GM23338 (cell line): ENCODE measurements around the gene KIRREL3.

Experiments
- CREB1 ChIP-seq: fragments of 250-450 bp; sonication (Bioruptor Pico); IDR thresholded peaks from 2 replicates; pipeline ENCODE4 v1.5.0; 2020; ENCODE audit warnings: low read depth, mild to moderate bottlenecking, moderate library complexity
- EZH2 ChIP-seq: fragments of 200-600 bp; sonication (generic); IDR thresholded peaks from one replicate; pipeline ENCODE4 v1.8.0; 2017; ENCODE audit warnings: antibody characterized with exemption, mild to moderate bottlenecking, low read depth; ENCODE audit not compliant: unreplicated experiment
- EZH2phosphoT487 ChIP-seq: fragments of 200-600 bp; sonication (generic); IDR thresholded peaks from one replicate; pipeline ENCODE4 v1.8.1; 2018; ENCODE audit warnings: antibody characterized with exemption; ENCODE audit not compliant: unreplicated experiment
- NANOG ChIP-seq: IDR thresholded peaks from 2 replicates; pipeline ENCODE4 v1.6.1; 2016; ENCODE audit warnings: antibody characterized with exemption, borderline replicate concordance
- POLR2AphosphoS5 ChIP-seq: IDR thresholded peaks from 2 replicates; pipeline ENCODE4 v1.6.1; 2016; ENCODE audit warnings: antibody characterized with exemption, low read depth
- ZNF331 ChIP-seq: fragments of 250-450 bp; sonication (Bioruptor Pico); IDR thresholded peaks from 2 replicates; pipeline ENCODE4 v1.5.0; 2020; ENCODE audit warnings: low read depth, mild to moderate bottlenecking, moderate library complexity
- TF ChIP-seq, protein P1 (sequence below), 2 experiments: fragments of 200-600 bp in 1 of 2; sonication (generic) in 1 of 2; conservative IDR thresholded peaks; 2 replicates each; pipeline versions ENCODE4 v1.5.1 to v1.6.1; 2016 to 2017; ENCODE audit warnings: antibody characterized with exemption in 2 of 2, low read depth in 2 of 2, mild to moderate bottlenecking in 2 of 2, moderate library complexity in 1 of 2
- TF ChIP-seq, protein P2 (sequence below): IDR thresholded peaks from one replicate; pipeline ENCODE4 v1.6.1; 2018; ENCODE audit warnings: antibody characterized with exemption; ENCODE audit not compliant: unreplicated experiment
- TF ChIP-seq, protein P3 (sequence below): IDR thresholded peaks from 2 replicates; pipeline ENCODE4 v1.6.1; 2016; ENCODE audit warnings: antibody characterized with exemption

DNA sequence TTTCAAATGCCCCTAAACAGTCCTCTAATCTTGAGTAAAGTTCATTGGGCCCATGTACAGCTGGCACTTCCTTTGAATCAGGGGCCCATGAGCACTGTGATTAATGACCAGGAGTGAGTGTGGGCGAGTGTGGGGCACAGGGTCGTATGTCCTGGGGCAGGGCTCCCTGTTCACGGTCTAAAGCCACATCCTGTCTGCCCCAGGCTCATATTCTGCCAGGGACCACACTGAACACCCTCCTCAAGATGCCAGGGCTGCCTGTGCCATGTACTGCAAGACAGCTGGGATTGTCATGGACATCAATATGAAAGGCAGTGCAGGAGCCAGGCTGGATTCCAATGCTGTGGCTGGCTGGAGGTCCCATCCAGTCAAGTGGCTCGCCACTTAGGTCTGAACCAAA, 130.5 kb downstream of the KIRREL3 start:
- no peak for TF ChIP-seq POLR2AphosphoS5
- TF ChIP-seq, protein P1, sequence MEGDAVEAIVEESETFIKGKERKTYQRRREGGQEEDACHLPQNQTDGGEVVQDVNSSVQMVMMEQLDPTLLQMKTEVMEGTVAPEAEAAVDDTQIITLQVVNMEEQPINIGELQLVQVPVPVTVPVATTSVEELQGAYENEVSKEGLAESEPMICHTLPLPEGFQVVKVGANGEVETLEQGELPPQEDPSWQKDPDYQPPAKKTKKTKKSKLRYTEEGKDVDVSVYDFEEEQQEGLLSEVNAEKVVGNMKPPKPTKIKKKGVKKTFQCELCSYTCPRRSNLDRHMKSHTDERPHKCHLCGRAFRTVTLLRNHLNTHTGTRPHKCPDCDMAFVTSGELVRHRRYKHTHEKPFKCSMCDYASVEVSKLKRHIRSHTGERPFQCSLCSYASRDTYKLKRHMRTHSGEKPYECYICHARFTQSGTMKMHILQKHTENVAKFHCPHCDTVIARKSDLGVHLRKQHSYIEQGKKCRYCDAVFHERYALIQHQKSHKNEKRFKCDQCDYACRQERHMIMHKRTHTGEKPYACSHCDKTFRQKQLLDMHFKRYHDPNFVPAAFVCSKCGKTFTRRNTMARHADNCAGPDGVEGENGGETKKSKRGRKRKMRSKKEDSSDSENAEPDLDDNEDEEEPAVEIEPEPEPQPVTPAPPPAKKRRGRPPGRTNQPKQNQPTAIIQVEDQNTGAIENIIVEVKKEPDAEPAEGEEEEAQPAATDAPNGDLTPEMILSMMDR (conservative IDR thresholded peaks at IDR 0.05; ENCODE audit: low read depth in 2 of 2) = no peak
- TF ChIP-seq, protein P2, sequence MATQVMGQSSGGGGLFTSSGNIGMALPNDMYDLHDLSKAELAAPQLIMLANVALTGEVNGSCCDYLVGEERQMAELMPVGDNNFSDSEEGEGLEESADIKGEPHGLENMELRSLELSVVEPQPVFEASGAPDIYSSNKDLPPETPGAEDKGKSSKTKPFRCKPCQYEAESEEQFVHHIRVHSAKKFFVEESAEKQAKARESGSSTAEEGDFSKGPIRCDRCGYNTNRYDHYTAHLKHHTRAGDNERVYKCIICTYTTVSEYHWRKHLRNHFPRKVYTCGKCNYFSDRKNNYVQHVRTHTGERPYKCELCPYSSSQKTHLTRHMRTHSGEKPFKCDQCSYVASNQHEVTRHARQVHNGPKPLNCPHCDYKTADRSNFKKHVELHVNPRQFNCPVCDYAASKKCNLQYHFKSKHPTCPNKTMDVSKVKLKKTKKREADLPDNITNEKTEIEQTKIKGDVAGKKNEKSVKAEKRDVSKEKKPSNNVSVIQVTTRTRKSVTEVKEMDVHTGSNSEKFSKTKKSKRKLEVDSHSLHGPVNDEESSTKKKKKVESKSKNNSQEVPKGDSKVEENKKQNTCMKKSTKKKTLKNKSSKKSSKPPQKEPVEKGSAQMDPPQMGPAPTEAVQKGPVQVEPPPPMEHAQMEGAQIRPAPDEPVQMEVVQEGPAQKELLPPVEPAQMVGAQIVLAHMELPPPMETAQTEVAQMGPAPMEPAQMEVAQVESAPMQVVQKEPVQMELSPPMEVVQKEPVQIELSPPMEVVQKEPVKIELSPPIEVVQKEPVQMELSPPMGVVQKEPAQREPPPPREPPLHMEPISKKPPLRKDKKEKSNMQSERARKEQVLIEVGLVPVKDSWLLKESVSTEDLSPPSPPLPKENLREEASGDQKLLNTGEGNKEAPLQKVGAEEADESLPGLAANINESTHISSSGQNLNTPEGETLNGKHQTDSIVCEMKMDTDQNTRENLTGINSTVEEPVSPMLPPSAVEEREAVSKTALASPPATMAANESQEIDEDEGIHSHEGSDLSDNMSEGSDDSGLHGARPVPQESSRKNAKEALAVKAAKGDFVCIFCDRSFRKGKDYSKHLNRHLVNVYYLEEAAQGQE = no peak
- no peak for TF ChIP-seq CREB1
- TF ChIP-seq EZH2 = no peak
- TF ChIP-seq ZNF331 (CRISPR knock-in tag) = no peak
- TF ChIP-seq EZH2phosphoT487 = no peak
- TF ChIP-seq NANOG = no peak
- TF ChIP-seq, protein P3, sequence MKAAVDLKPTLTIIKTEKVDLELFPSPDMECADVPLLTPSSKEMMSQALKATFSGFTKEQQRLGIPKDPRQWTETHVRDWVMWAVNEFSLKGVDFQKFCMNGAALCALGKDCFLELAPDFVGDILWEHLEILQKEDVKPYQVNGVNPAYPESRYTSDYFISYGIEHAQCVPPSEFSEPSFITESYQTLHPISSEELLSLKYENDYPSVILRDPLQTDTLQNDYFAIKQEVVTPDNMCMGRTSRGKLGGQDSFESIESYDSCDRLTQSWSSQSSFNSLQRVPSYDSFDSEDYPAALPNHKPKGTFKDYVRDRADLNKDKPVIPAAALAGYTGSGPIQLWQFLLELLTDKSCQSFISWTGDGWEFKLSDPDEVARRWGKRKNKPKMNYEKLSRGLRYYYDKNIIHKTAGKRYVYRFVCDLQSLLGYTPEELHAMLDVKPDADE = no peak
